ENCODE measurements around the gene ZFYVE28.

ZFYVE28 gene

DNA sequence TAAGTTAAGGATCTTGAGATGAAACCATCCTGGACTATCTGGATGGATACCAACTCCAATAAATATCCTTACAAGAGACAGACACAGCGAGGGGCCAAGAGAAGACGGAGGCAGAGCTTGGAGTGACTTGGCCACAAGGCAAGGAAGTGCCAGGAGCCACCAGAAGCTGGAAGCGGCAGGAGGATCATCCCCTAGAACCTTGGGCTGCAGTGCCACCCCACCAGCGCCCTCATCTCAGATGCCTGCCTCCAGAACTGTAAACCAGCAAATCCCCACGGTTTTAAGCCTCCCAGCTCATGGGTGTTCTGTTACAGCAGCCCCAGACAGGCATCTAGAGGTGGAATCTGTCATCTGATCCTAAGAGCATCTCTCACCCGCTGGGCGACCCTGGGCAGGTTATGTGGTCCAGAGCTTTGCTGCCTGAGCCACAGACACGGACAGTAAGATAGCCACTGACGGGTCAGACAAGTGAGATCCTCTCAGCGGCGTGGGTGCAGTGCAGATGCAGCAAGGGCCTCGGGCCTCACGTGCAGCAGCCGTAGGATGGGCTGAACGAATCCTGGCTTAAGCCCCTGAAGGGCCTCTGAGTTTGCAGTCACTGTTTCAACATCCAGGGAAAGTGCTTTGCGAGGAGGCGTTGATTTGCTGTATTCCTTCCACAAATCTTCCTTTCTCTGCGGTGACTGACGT lies 131.4 kb downstream of the ZFYVE28 start:
- Histone ChIP-seq H3K27me3 (ENCODE audit: control insufficient read depth, low read length) (no peaks in the 10 kb centered on the region; the same call in 1 of the 2 replicates), H3K9me2 (replicated peaks; ENCODE audit: control insufficient read depth, low read length) (no peaks in the 10 kb centered on the region), H3K79me2 (ENCODE audit: control insufficient read depth, low read length) (no peaks in the 10 kb centered on the region), H3K27ac (ENCODE audit: low read depth, low read length) (no peak overlapping the region), H3K4me2 (ENCODE audit: low read length) (no peak overlapping the region), H3K36me3 (ENCODE audit: control insufficient read depth, low read length) (no peaks in the 10 kb centered on the region), H3K4me1 (ENCODE audit: control insufficient read depth, low read length) (peaks cover 21% of the 10 kb centered on the region), H3K9me3 (ENCODE audit: control insufficient read depth, insufficient read depth, low read length) (no peaks in the 10 kb centered on the region), H4K20me1 (ENCODE audit: control insufficient read depth, insufficient read depth, low read depth, low read length) (no peaks in the 10 kb centered on the region), H3K4me3 (ENCODE audit: low read length) (no peak overlapping the region), H3F3A (ENCODE audit: control insufficient read depth, insufficient read depth) (no peaks in the 10 kb centered on the region)
- no peak for TF ChIP-seq EZH2phosphoT487 (IDR thresholded peaks at IDR 0.05; ENCODE audit: borderline replicate concordance, low read length)
- TF ChIP-seq, protein P1, sequence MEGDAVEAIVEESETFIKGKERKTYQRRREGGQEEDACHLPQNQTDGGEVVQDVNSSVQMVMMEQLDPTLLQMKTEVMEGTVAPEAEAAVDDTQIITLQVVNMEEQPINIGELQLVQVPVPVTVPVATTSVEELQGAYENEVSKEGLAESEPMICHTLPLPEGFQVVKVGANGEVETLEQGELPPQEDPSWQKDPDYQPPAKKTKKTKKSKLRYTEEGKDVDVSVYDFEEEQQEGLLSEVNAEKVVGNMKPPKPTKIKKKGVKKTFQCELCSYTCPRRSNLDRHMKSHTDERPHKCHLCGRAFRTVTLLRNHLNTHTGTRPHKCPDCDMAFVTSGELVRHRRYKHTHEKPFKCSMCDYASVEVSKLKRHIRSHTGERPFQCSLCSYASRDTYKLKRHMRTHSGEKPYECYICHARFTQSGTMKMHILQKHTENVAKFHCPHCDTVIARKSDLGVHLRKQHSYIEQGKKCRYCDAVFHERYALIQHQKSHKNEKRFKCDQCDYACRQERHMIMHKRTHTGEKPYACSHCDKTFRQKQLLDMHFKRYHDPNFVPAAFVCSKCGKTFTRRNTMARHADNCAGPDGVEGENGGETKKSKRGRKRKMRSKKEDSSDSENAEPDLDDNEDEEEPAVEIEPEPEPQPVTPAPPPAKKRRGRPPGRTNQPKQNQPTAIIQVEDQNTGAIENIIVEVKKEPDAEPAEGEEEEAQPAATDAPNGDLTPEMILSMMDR (IDR thresholded peaks at IDR 0.05; ENCODE audit: low read depth, low read length, poor library complexity, severe bottlenecking), result no peak

DNA sequence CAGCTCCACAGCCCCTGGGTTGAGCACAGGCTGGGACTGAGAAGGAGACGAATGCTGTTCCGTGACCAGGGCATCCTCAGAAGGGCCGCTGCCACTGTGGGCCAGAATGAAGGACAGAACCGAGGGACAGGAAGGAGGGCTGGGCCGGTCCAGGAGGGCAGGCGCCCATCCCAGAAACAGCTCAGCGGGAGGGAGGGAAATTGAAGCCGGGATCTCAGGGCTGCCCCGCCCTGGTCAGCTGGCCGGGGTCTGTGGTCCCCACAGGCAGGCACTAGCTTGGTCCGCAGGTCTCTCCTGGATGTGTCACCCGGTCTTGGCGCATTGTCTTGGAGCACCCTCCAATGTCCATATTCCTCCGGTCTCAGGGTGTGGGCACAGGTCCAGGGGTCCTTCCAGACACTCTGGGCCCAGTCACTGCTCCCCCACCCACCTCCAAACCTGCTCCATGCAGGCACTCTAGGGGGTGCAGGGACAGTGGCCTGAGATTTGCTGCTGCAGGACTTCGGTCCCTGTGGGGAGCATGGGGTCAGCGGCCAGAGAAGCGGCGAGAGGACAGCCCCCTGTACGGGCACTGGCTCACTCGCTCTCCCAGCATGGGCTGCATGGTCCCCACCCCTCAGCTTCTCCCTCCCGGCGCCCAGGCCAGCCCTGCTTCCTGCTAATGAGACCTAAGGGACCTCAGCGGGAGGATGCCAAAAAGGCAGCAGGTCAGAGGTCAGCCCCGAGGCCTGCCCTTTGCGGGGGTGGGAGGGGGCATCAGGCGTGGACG lies 132.6 kb downstream of the ZFYVE28 start:
- Histone ChIP-seq H3F3A (ENCODE audit: control insufficient read depth, insufficient read depth) (no peaks in the 10 kb centered on the region), H4K20me1 (ENCODE audit: control insufficient read depth, insufficient read depth, low read depth, low read length) (no peaks in the 10 kb centered on the region), H3K36me3 (ENCODE audit: control insufficient read depth, low read length) (no peaks in the 10 kb centered on the region), H3K4me2 (ENCODE audit: low read length) (no peak overlapping the region), H3K4me3 (ENCODE audit: low read length) (no peak overlapping the region), H3K9me3 (ENCODE audit: control insufficient read depth, insufficient read depth, low read length) (no peaks in the 10 kb centered on the region), H3K27me3 (ENCODE audit: control insufficient read depth, low read length) (no peaks in the 10 kb centered on the region; the same call in 1 of the 2 replicates), H3K4me1 (ENCODE audit: control insufficient read depth, low read length) (peaks cover 23% of the 10 kb centered on the region), H3K79me2 (ENCODE audit: control insufficient read depth, low read length) (no peaks in the 10 kb centered on the region), H3K27ac (ENCODE audit: low read depth, low read length) (no peak overlapping the region), H3K9me2 (replicated peaks; ENCODE audit: control insufficient read depth, low read length) (no peaks in the 10 kb centered on the region)
- no peak for TF ChIP-seq EZH2phosphoT487 (IDR thresholded peaks at IDR 0.05; ENCODE audit: borderline replicate concordance, low read length)
- TF ChIP-seq, protein P1 (IDR thresholded peaks at IDR 0.05; ENCODE audit: low read depth, low read length, poor library complexity, severe bottlenecking), result no peak

DNA sequence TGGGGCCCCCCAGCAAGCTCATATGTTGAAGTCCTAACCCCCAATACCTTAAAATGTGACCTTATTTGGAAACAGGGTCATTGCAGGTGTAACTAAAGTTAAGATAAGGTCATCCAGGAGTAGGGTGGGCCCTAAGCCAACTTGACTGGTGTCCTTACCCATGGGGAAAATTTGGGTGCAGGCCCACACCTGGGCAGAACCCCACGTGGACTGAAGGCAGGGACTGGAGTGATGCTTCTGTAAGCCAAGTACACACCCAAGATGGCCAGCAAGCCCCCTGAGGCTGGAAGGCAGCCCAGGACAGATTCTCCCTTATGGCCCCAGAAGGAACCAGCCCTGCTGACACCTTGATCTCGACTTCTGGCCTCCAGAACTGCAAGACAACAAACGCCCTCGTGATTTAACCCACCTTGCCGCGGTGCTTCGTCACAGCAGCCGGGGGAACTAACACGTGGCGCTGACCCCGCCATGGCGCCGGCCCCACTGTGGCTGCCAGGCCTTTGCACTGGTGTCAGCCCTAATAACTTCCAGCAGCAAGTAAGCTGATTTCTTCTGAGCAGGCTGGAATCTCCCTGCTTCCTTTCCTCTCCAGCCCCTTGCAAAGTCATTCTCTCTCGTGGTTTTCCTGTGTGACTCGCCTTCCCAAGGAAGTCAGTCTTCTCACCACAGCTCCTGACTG lies 133.4 kb downstream of the ZFYVE28 start:
- TF ChIP-seq EZH2phosphoT487 (IDR thresholded peaks at IDR 0.05; ENCODE audit: borderline replicate concordance, low read length), result no peak
- TF ChIP-seq, protein P1 (IDR thresholded peaks at IDR 0.05; ENCODE audit: low read depth, low read length, poor library complexity, severe bottlenecking), result no peak
- Histone ChIP-seq H3K36me3 (ENCODE audit: control insufficient read depth, low read length) (no peaks in the 10 kb centered on the region), H3K27me3 (ENCODE audit: control insufficient read depth, low read length) (no peaks in the 10 kb centered on the region; the same call in 1 of the 2 replicates), H3K9me3 (ENCODE audit: control insufficient read depth, insufficient read depth, low read length) (no peaks in the 10 kb centered on the region), H3K9me2 (replicated peaks; ENCODE audit: control insufficient read depth, low read length) (no peaks in the 10 kb centered on the region), H3F3A (ENCODE audit: control insufficient read depth, insufficient read depth) (no peaks in the 10 kb centered on the region), H3K4me3 (ENCODE audit: low read length) (no peak overlapping the region), H3K79me2 (ENCODE audit: control insufficient read depth, low read length) (no peaks in the 10 kb centered on the region), H3K27ac (ENCODE audit: low read depth, low read length) (no peak overlapping the region), H3K4me2 (ENCODE audit: low read length) (no peak overlapping the region), H4K20me1 (ENCODE audit: control insufficient read depth, insufficient read depth, low read depth, low read length) (no peaks in the 10 kb centered on the region), H3K4me1 (ENCODE audit: control insufficient read depth, low read length) (peaks cover 15% of the 10 kb centered on the region)
